Parathyroid adenoma (tissue), 2 donors: ENCODE data around the gene SLC10A7.

Source experiments
- H2AFZ ChIP-seq: fragments of 300-600 bp; sonication (generic); one replicate; pipeline ENCODE4 v1.7.0; 2017; ENCODE audit warnings: antibody characterized with exemption, mild to moderate bottlenecking
- H3K27ac ChIP-seq: fragments of 300-600 bp; sonication (generic); one replicate; pipeline ENCODE4 v1.7.0; 2017
- H3K27me3 ChIP-seq: fragments of 300-600 bp; sonication (generic); one replicate; pipeline ENCODE4 v1.7.0; 2017; ENCODE audit warnings: low read length; ENCODE audit not compliant: control insufficient read depth, insufficient read depth
- H3K36me3 ChIP-seq: fragments of 300-600 bp; sonication (generic); one replicate; pipeline ENCODE4 v1.7.0; 2017; ENCODE audit warnings: low read length; ENCODE audit not compliant: control insufficient read depth, insufficient read depth
- H3K4me1 ChIP-seq: fragments of 300-600 bp; sonication (generic); one replicate; pipeline ENCODE4 v1.7.0; 2017; ENCODE audit warnings: control low read depth
- H3K4me2 ChIP-seq: fragments of 300-600 bp; sonication (generic); one replicate; pipeline ENCODE4 v1.7.0; 2017; ENCODE audit warnings: low read length
- H3K4me3 ChIP-seq: fragments of 300-600 bp; sonication (generic); one replicate; pipeline ENCODE4 v1.7.0; 2017; ENCODE audit warnings: low read depth, low read length
- H3K79me2 ChIP-seq: fragments of 300-600 bp; sonication (generic); one replicate; pipeline ENCODE4 v1.7.0; 2017; ENCODE audit warnings: control low read depth
- H3K9ac ChIP-seq: fragments of 300-600 bp; sonication (generic); one replicate; pipeline ENCODE4 v1.7.0; 2017; ENCODE audit warnings: mild to moderate bottlenecking
- H3K9me3 ChIP-seq: fragments of 300-600 bp; sonication (generic); one replicate; pipeline ENCODE4 v1.7.0; 2017; ENCODE audit warnings: low read length; ENCODE audit not compliant: control insufficient read depth
- TF ChIP-seq, protein P1 (sequence below): fragments of 300-600 bp; sonication (generic); IDR thresholded peaks from one replicate; pipeline ENCODE4 v1.7.0; 2017; ENCODE audit warnings: antibody characterized with exemption, mild to moderate bottlenecking
- donor health status: primary hyperparathyroidism.

Gene SLC10A7

DNA sequence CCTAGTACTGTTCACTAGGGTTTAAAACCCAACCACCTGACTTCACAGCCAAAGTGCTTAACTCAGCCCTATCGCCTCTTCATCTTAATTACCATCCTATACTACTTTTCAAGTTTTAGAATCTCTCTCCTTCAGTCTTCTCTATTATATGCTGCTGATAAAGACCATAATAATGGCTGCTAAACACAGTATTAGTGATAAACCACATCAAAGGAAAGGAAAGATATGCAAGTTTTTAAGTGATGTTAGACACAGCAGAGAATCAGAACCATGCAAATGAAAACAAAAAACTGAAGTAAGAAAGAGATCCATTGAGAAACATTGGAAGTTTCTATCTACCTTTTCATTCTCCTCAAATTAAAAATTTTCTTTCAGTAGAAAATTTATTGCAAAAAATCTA lies 206.6 kb downstream of the SLC10A7 start:
- no peaks in the 10 kb centered on the region for H3K36me3 ChIP-seq
- TF ChIP-seq, protein P1, sequence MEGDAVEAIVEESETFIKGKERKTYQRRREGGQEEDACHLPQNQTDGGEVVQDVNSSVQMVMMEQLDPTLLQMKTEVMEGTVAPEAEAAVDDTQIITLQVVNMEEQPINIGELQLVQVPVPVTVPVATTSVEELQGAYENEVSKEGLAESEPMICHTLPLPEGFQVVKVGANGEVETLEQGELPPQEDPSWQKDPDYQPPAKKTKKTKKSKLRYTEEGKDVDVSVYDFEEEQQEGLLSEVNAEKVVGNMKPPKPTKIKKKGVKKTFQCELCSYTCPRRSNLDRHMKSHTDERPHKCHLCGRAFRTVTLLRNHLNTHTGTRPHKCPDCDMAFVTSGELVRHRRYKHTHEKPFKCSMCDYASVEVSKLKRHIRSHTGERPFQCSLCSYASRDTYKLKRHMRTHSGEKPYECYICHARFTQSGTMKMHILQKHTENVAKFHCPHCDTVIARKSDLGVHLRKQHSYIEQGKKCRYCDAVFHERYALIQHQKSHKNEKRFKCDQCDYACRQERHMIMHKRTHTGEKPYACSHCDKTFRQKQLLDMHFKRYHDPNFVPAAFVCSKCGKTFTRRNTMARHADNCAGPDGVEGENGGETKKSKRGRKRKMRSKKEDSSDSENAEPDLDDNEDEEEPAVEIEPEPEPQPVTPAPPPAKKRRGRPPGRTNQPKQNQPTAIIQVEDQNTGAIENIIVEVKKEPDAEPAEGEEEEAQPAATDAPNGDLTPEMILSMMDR, result no peak
- H3K4me1 ChIP-seq, result no peaks in the 10 kb centered on the region
- H3K9ac ChIP-seq, result no peak overlapping the region
- no peaks in the 10 kb centered on the region for H3K27me3 ChIP-seq
- no peaks in the 10 kb centered on the region for H3K79me2 ChIP-seq
- no peak overlapping the region for H3K4me3 ChIP-seq
- H2AFZ ChIP-seq, result no peak overlapping the region
- H3K4me2 ChIP-seq, result no peak overlapping the region
- no peak overlapping the region for H3K27ac ChIP-seq
- H3K9me3 ChIP-seq, result no peaks in the 10 kb centered on the region

DNA sequence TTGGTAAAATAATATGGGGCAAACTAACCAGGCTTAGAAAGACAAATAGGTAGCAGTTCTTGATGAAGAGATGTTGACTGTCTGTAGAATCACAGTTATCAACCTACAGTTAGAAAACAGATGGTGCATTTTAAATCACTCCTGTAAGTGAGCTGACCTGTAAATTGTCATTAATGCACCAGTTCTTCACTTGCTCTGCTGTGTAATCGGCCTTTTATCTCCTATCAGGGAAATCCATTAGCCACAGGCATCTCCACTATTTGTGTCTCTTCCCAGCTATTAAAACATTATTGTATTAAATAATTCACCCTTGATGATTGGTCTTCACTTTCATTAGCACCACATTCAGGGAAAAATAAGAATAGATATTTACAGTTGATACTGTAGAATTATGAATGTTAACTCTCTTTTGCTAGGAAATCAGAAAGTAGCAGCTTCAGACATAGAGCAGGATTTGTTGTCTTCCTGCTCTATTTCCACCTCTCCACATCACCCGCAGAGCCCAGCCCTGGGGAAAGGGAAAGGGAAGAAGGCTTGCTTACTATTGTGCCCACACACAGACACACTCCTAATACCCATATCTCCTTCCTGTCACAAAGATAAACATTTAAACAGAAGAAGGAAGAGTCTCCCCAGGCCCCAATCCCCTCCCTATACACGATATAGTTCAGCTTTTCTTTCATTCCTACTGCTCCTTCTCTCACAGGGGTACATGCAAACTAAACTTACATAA lies 210.3 kb downstream of the SLC10A7 start:
- Histone ChIP-seq H3K4me1 (no peaks in the 10 kb centered on the region), H3K4me2 (no peak overlapping the region), H3K9ac (no peak overlapping the region), H3K27me3 (no peaks in the 10 kb centered on the region), H3K27ac (no peak overlapping the region), H3K4me3 (no peak overlapping the region), H3K9me3 (no peaks in the 10 kb centered on the region), H2AFZ (no peak overlapping the region), H3K79me2 (no peaks in the 10 kb centered on the region), H3K36me3 (no peaks in the 10 kb centered on the region)
- TF ChIP-seq, protein P1, result no peak

DNA sequence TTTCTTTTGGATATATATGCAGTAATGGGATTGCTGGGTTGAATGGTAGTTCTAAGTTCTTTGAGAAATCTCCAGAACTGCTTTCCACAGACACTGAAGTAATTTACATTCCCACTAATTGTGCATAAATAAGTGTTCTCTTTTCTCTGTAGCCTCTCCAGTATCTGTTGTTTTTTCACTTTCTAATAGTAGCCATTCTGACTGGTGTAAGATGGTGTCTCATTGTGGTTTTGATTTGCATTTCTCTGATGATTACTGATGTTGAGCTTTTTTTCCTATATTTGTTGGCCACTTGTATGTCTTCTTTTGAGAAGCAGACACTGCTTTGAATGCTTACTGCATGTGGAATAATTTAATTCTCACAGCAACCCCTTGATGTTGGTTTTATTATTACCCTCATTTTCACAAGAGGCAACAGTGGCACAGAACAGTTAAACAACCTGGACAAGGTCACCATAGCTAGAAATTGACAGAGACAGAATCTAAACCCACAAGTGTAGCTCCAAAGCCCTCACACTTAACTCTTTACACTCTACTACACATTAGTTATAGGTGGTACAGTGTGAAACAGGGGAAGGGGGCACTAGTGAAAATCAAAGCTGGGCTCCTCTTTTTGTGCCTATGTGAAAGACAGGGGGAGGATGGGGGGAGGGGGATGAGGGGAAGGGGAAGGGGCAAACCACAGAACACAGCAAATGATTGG lies 211.3 kb downstream of the SLC10A7 start:
- H3K4me3 ChIP-seq, result no peak overlapping the region
- no peak overlapping the region for H3K4me2 ChIP-seq
- no peaks in the 10 kb centered on the region for H3K27me3 ChIP-seq

DNA sequence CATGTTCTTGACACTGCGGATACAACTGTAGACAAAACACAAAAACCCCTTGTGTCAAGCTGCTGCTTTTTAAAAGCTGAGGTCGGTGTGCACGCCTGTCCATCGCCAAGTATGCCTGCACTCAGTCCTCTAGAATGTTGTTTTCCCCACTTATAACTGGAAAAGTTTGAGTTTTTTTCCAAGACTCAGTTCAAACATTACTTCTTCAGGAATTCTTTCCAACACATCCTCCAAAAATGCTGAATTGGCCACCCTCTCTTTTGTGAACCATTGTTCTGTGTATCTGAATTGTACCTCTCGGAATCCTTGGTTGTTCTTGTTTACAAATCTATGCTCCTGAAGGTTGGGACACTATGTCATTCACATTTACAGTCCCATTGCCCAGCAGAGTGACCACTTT lies 212.8 kb downstream of the SLC10A7 start:
- Histone ChIP-seq H3K36me3 (peaks cover 2% of the 10 kb centered on the region), H3K9me3 (no peaks in the 10 kb centered on the region), H3K79me2 (no peaks in the 10 kb centered on the region), H3K9ac (no peak overlapping the region), H3K27me3 (no peaks in the 10 kb centered on the region), H3K4me3 (no peak overlapping the region), H3K27ac (no peak overlapping the region), H2AFZ (no peak overlapping the region), H3K4me2 (no peak overlapping the region), H3K4me1 (no peaks in the 10 kb centered on the region)
- TF ChIP-seq, protein P1, result no peak

More for the DNA sequence above, 211.3 kb downstream of the SLC10A7 start:
- H3K36me3 ChIP-seq, result no peaks in the 10 kb centered on the region
- H3K79me2 ChIP-seq, result no peaks in the 10 kb centered on the region
- H3K27ac ChIP-seq, result no peak overlapping the region
- no peak overlapping the region for H3K9ac ChIP-seq
- TF ChIP-seq, protein P1, result no peak
- no peaks in the 10 kb centered on the region for H3K4me1 ChIP-seq
- H3K9me3 ChIP-seq, result no peaks in the 10 kb centered on the region
- no peak overlapping the region for H2AFZ ChIP-seq
